ENCODE data around the gene MRGPRG.
"Not testable (repeated sequence)": the region's sequence is repeated elsewhere in the genome, so short reads cannot be mapped to it uniquely, and the experiment has no call there.

MRGPRG gene

DNA sequence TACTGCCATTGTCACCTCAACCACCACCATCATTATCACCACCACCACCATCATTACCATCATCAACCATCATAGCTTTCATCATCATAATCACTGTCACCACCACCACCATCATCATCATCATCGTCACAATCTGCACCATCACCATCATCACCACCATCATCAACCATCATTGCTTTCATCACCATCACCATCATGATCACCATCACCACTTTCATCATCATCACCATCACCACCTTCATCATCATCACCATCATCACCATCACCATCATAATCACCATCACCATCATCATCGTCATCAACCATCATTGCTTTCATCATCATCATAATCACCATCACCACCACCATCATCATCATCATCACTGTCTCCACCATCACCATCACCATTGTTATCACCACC, 44.8 kb downstream of the MRGPRG start:
- DNase-seq, result no peak

GRCh38 chr11:3171931-3172560, 46.6 kb downstream of the MRGPRG start:
- no peak for DNase-seq

- no peak for DNase-seq
Observed at GRCh38 chr11:3170756-3171650, 47.6 kb downstream of the MRGPRG start.

GRCh38 chr11:3170044-3170755, 48.4 kb downstream of the MRGPRG start:
- no peak for DNase-seq

DNA sequence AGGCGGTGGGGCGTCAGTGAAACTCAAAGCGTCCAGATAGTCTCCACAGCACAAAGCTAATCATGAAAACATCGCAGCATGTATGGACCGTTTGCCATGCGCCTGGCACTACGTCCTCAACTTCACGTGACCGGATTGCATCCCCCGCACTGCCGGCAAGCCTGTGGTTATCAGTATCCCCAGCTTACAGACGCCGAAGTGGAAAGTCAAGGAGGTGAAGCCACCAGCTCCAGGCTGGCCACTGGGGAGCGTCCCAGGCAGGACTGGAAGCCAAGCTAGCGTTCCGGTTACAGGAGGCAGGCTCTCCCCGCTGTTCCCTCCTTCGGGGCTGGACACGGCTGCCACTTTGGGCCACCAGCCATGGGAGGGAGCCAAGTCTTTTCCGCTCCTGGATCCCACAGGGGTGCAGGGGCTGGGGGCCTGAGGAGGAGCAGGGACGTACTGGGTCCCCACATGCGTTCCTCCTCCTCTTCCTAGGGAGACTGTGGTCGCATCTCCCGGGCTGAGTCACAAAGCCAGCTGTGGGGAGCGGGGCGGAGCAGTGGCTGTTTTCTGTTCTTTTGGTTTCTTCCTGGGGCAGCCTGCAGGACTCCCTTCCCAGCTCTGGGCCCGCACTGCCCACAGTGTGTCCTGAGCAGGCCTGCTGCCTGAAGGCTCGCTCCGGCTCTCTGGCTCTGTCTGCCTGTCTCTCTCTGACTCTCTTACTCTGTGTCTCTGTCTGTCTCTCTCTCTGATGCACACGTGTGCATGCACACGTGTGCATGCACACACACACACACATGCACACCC, 49.2 kb downstream of the MRGPRG start:
- no peak for DNase-seq

GRCh38 chr11:3168742-3169254, 49.8 kb downstream of the MRGPRG start:
- DNase-seq, result not testable (repeated sequence)

All from cortex of kidney (tissue), 1 donor.